ENCODE data around the gene KNTC1.
A peak's percentile ranks its signal among the peaks of the same experiment; 100 is the strongest.
"Not testable (repeated sequence)": the region's sequence is repeated elsewhere in the genome, so short reads cannot be mapped to it uniquely, and the experiment has no call there.

Gene KNTC1

GRCh38 chr12:122526683-122527477 is at the start of gene KNTC1, which contains the start of gene RSRC2:
KNTC1 (plus strand) TSS chr12:122527249; CDS start chr12:122530064, 2,815 bp downstream.
RSRC2 (minus strand) TSS chr12:122526936; CDS start chr12:122526853, 83 bp downstream.
- H3K4me3 ChIP-seq (ENCODE audit: low read length) = peak within 1 kb of the TSS; percentile 90
- TF ChIP-seq CTCF (conservative IDR thresholded peaks at IDR 0.05; ENCODE audit: low read depth, low read length) = no peak
- DNase-seq (ENCODE audit: low read depth) = peak; percentile 99

- TF ChIP-seq CTCF (conservative IDR thresholded peaks at IDR 0.05; ENCODE audit: low read depth, low read length) = no peak
- H3K4me3 ChIP-seq (ENCODE audit: low read length) = no peak overlapping the region
- no peak for DNase-seq (ENCODE audit: low read depth)
Observed at GRCh38 chr12:122480753-122481152, 46.3 kb upstream of the KNTC1 start.

GRCh38 chr12:122481861-122482260 is 45.2 kb upstream of the KNTC1 start:
- no peak overlapping the region for H3K4me3 ChIP-seq (ENCODE audit: low read length)
- TF ChIP-seq CTCF (conservative IDR thresholded peaks at IDR 0.05; ENCODE audit: low read depth, low read length) = no peak
- DNase-seq (ENCODE audit: low read depth) = no peak

- TF ChIP-seq CTCF (conservative IDR thresholded peaks at IDR 0.05; ENCODE audit: low read depth, low read length) = no peak
- no peak overlapping the region for H3K4me3 ChIP-seq (ENCODE audit: low read length)
- no peak for DNase-seq (ENCODE audit: low read depth)
Observed at GRCh38 chr12:122483969-122484368, 43.1 kb upstream of the KNTC1 start.

- H3K4me3 ChIP-seq (ENCODE audit: low read length); DNase-seq (ENCODE audit: low read depth): not testable (repeated sequence)
Observed at GRCh38 chr12:122484385-122484784, 42.7 kb upstream of the KNTC1 start.

GRCh38 chr12:122486360-122486759 is 40.7 kb upstream of the KNTC1 start:
- DNase-seq (ENCODE audit: low read depth); H3K4me3 ChIP-seq (ENCODE audit: low read length): not testable (repeated sequence)

- no peak for DNase-seq (ENCODE audit: low read depth)
- no peak overlapping the region for H3K4me3 ChIP-seq (ENCODE audit: low read length)
- TF ChIP-seq CTCF (conservative IDR thresholded peaks at IDR 0.05; ENCODE audit: low read depth, low read length) = no peak
Observed at GRCh38 chr12:122486805-122487426, 40.1 kb upstream of the KNTC1 start.

- not testable (repeated sequence) for DNase-seq (ENCODE audit: low read depth); H3K4me3 ChIP-seq (ENCODE audit: low read length)
Observed at GRCh38 chr12:122487807-122488206, 39.2 kb upstream of the KNTC1 start.

Measured in retinal pigment epithelial cell (primary cell).